ENCODE data around the gene DPP9. TPM values are rescaled to one million over a fixed set of nuclear protein-coding genes. Genes with fewer than 3 reads are reported as not detected.

The DPP9 gene
- total and polyA plus RNA-seq, 2 donors (not counting 1 experiment from before 2014, with no cell fraction given): 3.6 to 27.1 TPM

- Histone ChIP-seq H3K27ac (ENCODE audit: insufficient read depth, low read length) (no peak overlapping the region), H3K9me3 (ENCODE audit: control insufficient read depth, insufficient read depth, low read depth, low read length) (no peaks in the 10 kb centered on the region), H3K79me2 (ENCODE audit: control insufficient read depth, insufficient read depth, low read length) (peaks cover 11% of the 10 kb centered on the region), H4K20me1 (ENCODE audit: control insufficient read depth, extremely low read depth, insufficient read depth, low read length) (no peaks in the 10 kb centered on the region), H3K4me1 (ENCODE audit: control insufficient read depth, extremely low read depth, insufficient read depth, low read length) (peaks cover 4% of the 10 kb centered on the region), H3K27me3 (ENCODE audit: control insufficient read depth, insufficient read depth, low read length) (no peaks in the 10 kb centered on the region), H3K4me3 (replicated peaks in 1 of 4; ENCODE audit: control extremely low read depth in 1 of 4, insufficient read depth in 1 of 4, low read depth in 3 of 4, low read length in 4 of 4) (no peak overlapping the region), H2AFZ (ENCODE audit: low read length) (no peak overlapping the region), H3K4me2 (ENCODE audit: extremely low read depth, insufficient read depth, low read length) (no peak overlapping the region), H3K36me3 (ENCODE audit: control insufficient read depth, insufficient read depth, low read length) (peaks cover 10% of the 10 kb centered on the region), H3K9ac (ENCODE audit: insufficient read depth, low read length) (no peak overlapping the region)
- DNase-seq (ENCODE audit: low read depth in 2 of 2): no peak
- TF ChIP-seq CTCF (conservative IDR thresholded peaks at IDR 0.05 in 1 of 2, IDR thresholded peaks at IDR 0.05 in 1 of 2; ENCODE audit: low read depth in 1 of 2, low read length in 2 of 2) (no peak), EZH2 (IDR thresholded peaks at IDR 0.05; ENCODE audit: low read length, missing control alignments) (no peak)
These were observed 49.9 kb downstream of the DPP9 start for GRCh38 chr19:4673726-4674125.

GRCh38 chr19:4673216-4673615, 50.4 kb downstream of the DPP9 start:
- H3K9ac ChIP-seq (ENCODE audit: insufficient read depth, low read length): no peak overlapping the region
- no peaks in the 10 kb centered on the region for H3K27me3 ChIP-seq (ENCODE audit: control insufficient read depth, insufficient read depth, low read length)
- H3K36me3 ChIP-seq (ENCODE audit: control insufficient read depth, insufficient read depth, low read length): peaks cover 11% of the 10 kb centered on the region
- no peak overlapping the region for H2AFZ ChIP-seq (ENCODE audit: low read length)
- H3K4me3 ChIP-seq (replicated peaks in 1 of 4; ENCODE audit: control extremely low read depth in 1 of 4, insufficient read depth in 1 of 4, low read depth in 3 of 4, low read length in 4 of 4): no peak overlapping the region
- no peaks in the 10 kb centered on the region for H4K20me1 ChIP-seq (ENCODE audit: control insufficient read depth, extremely low read depth, insufficient read depth, low read length)
- H3K79me2 ChIP-seq (ENCODE audit: control insufficient read depth, insufficient read depth, low read length): peaks cover 16% of the 10 kb centered on the region
- H3K27ac ChIP-seq (ENCODE audit: insufficient read depth, low read length): no peak overlapping the region
- H3K9me3 ChIP-seq (ENCODE audit: control insufficient read depth, insufficient read depth, low read depth, low read length): no peaks in the 10 kb centered on the region
- TF ChIP-seq EZH2 (IDR thresholded peaks at IDR 0.05; ENCODE audit: low read length, missing control alignments): no peak
- TF ChIP-seq CTCF (conservative IDR thresholded peaks at IDR 0.05 in 1 of 2, IDR thresholded peaks at IDR 0.05 in 1 of 2; ENCODE audit: low read depth in 1 of 2, low read length in 2 of 2): no peak
- peaks cover 6% of the 10 kb centered on the region for H3K4me1 ChIP-seq (ENCODE audit: control insufficient read depth, extremely low read depth, insufficient read depth, low read length)
- DNase-seq (ENCODE audit: low read depth in 2 of 2): no peak
- H3K4me2 ChIP-seq (ENCODE audit: extremely low read depth, insufficient read depth, low read length): no peak overlapping the region

GRCh38 chr19:4671185-4671851, 52.3 kb downstream of the DPP9 start:
- TF ChIP-seq EZH2 (IDR thresholded peaks at IDR 0.05; ENCODE audit: low read length, missing control alignments) (no peak), CTCF (conservative IDR thresholded peaks at IDR 0.05 in 1 of 2, IDR thresholded peaks at IDR 0.05 in 1 of 2; ENCODE audit: low read depth in 1 of 2, low read length in 2 of 2) (no peak)
- Histone ChIP-seq H3K36me3 (ENCODE audit: control insufficient read depth, insufficient read depth, low read length) (peaks cover 11% of the 10 kb centered on the region), H3K9me3 (ENCODE audit: control insufficient read depth, insufficient read depth, low read depth, low read length) (no peaks in the 10 kb centered on the region), H4K20me1 (ENCODE audit: control insufficient read depth, extremely low read depth, insufficient read depth, low read length) (no peaks in the 10 kb centered on the region), H3K27ac (ENCODE audit: insufficient read depth, low read length) (no peak overlapping the region), H3K4me2 (ENCODE audit: extremely low read depth, insufficient read depth, low read length) (no peak overlapping the region), H3K27me3 (ENCODE audit: control insufficient read depth, insufficient read depth, low read length) (no peaks in the 10 kb centered on the region), H3K79me2 (ENCODE audit: control insufficient read depth, insufficient read depth, low read length) (peaks cover 19% of the 10 kb centered on the region), H2AFZ (ENCODE audit: low read length) (no peak overlapping the region), H3K4me1 (ENCODE audit: control insufficient read depth, extremely low read depth, insufficient read depth, low read length) (peaks cover 6% of the 10 kb centered on the region), H3K9ac (ENCODE audit: insufficient read depth, low read length) (no peak overlapping the region), H3K4me3 (replicated peaks in 1 of 4; ENCODE audit: control extremely low read depth in 1 of 4, insufficient read depth in 1 of 4, low read depth in 3 of 4, low read length in 4 of 4) (no peak overlapping the region)
- no peak for DNase-seq (ENCODE audit: low read depth in 2 of 2)
